Vagina (tissue), 2 donors: Measurements from ENCODE around the gene SLC23A2. TPM values are rescaled to one million over a fixed set of nuclear protein-coding genes. Genes with fewer than 3 reads are reported as not detected.

Experiments used
- DNase-seq, 2 donors: peaks; one replicate each; pipeline ENCODE4 v3.0.0-alpha.2; 2017; ENCODE audit errors: extremely low spot score in 2 of 2
- H3K27ac ChIP-seq: fragments of 200-600 bp; sonication (generic); one replicate; pipeline ENCODE4 v1.5.1; 2019
- H3K27me3 ChIP-seq: fragments of 200-600 bp; sonication (generic); one replicate; pipeline ENCODE4 v1.5.1; 2019
- H3K36me3 ChIP-seq, 2 donors: fragments of 200-600 bp; sonication (generic); one replicate each; pipeline ENCODE4 v1.5.1; 2017 to 2019
- H3K4me1 ChIP-seq: fragments of 200-600 bp; sonication (generic); one replicate; pipeline ENCODE4 v1.5.1; 2019
- H3K4me3 ChIP-seq, 2 donors: fragments of 200-600 bp; sonication (generic); 1 replicate in 1 of 2; 2 replicates in 1 of 2; pipeline ENCODE4 v1.5.1; 2016 to 2019
- H3K9me3 ChIP-seq: fragments of 200-600 bp; sonication (generic); one replicate; pipeline ENCODE4 v1.5.1; 2019
- CTCF ChIP-seq, 3 experiments: fragments of 450-650 bp in 2 of 3; fragments of 200-600 bp in 1 of 3; sonication (generic) in 1 of 3; IDR thresholded peaks; one replicate each; pipeline ENCODE4 v1.5.1; 2017 to 2019; ENCODE audit warnings: antibody characterized with exemption in 3 of 3, mild to moderate bottlenecking in 2 of 3, moderate library complexity in 2 of 3
- POLR2A ChIP-seq, 2 donors: fragments of 450-650 bp; IDR thresholded peaks; one replicate each; pipeline ENCODE4 v1.6.1; 2017; ENCODE audit warnings: antibody characterized with exemption in 2 of 2, mild to moderate bottlenecking in 2 of 2, moderate library complexity in 2 of 2
- POLR2AphosphoS5 ChIP-seq, 2 donors: sonication (generic); formaldehyde crosslinking; IDR thresholded peaks; one replicate each; pipeline ENCODE4 v1.9.0; 2017; ENCODE audit warnings: antibody characterized with exemption in 2 of 2, mild to moderate bottlenecking in 2 of 2, low read depth in 1 of 2; ENCODE audit not compliant: insufficient read depth in 1 of 2
- intact Hi-C: fragments of 100-400 bp; cut with DNase I; formaldehyde crosslinking; loops from one replicate; pipeline ENCODE4 v1.15.1; 2023
- total RNA-seq: library from RNA; depleted of rRNA; stranded (reverse); fragments of >200 nt; gene quantifications from one replicate; pipeline ENCODE4 v1.2.3, GENCODE V29; 2016

The SLC23A2 gene
- total RNA-seq, 1 donor from 2014 or later, result 14.7 TPM

GRCh38 chr20:4812216-4812615, 189.1 kb downstream of the SLC23A2 start:
- no peak for DNase-seq
- intact Hi-C loops, result no loop called here
- H3K36me3 ChIP-seq, result no peaks in the 10 kb centered on the region
- H3K27me3 ChIP-seq, result no peaks in the 10 kb centered on the region
- peak overlapping the region; percentile 69 for H3K27ac ChIP-seq
- no peak overlapping the region for H3K4me3 ChIP-seq
- peaks cover 48% of the 10 kb centered on the region for H3K4me1 ChIP-seq
- H3K9me3 ChIP-seq, result no peaks in the 10 kb centered on the region
- no peak for TF ChIP-seq CTCF (IDR thresholded peaks at IDR 0.05)
- no peak for TF ChIP-seq POLR2A (IDR thresholded peaks at IDR 0.05)
- no peak for TF ChIP-seq POLR2AphosphoS5 (IDR thresholded peaks at IDR 0.05; ENCODE audit: insufficient read depth in 1 of 2, low read depth in 1 of 2)

- no peak overlapping the region for H3K4me3 ChIP-seq
- DNase-seq, result peak in 1 of 2 donors; percentile 95
- H3K27me3 ChIP-seq, result no peaks in the 10 kb centered on the region
- intact Hi-C loops, result no loop called here
- no peaks in the 10 kb centered on the region for H3K9me3 ChIP-seq
- H3K36me3 ChIP-seq, result no peaks in the 10 kb centered on the region
- peaks cover 48% of the 10 kb centered on the region for H3K4me1 ChIP-seq
- TF ChIP-seq CTCF (IDR thresholded peaks at IDR 0.05), result no peak
- no peak for TF ChIP-seq POLR2A (IDR thresholded peaks at IDR 0.05)
- peak in 1 of 2 donors; percentile 60 for TF ChIP-seq POLR2AphosphoS5 (IDR thresholded peaks at IDR 0.05; ENCODE audit: insufficient read depth in 1 of 2, low read depth in 1 of 2)
- H3K27ac ChIP-seq, result peak overlapping the region; percentile 69
Measured at GRCh38 chr20:4811661-4812181, 189.6 kb downstream of the SLC23A2 start.

- TF ChIP-seq CTCF (IDR thresholded peaks at IDR 0.05) (no peak), POLR2AphosphoS5 (IDR thresholded peaks at IDR 0.05; ENCODE audit: insufficient read depth in 1 of 2, low read depth in 1 of 2) (no peak), POLR2A (IDR thresholded peaks at IDR 0.05) (no peak)
- Histone ChIP-seq H3K9me3 (no peaks in the 10 kb centered on the region), H3K36me3 (no peaks in the 10 kb centered on the region), H3K4me3 (no peak overlapping the region), H3K27ac (peak overlapping the region; percentile 27), H3K4me1 (peaks cover 48% of the 10 kb centered on the region), H3K27me3 (no peaks in the 10 kb centered on the region)
- DNase-seq, result no peak
- intact Hi-C loops, result no loop called here
Measured at GRCh38 chr20:4811257-4811656, 190.1 kb downstream of the SLC23A2 start.

GRCh38 chr20:4810426-4811019, 190.8 kb downstream of the SLC23A2 start:
- Histone ChIP-seq H3K9me3 (no peaks in the 10 kb centered on the region), H3K27ac (peak overlapping the region; percentile 27), H3K27me3 (no peaks in the 10 kb centered on the region), H3K4me3 (no peak overlapping the region), H3K36me3 (no peaks in the 10 kb centered on the region), H3K4me1 (peaks cover 48% of the 10 kb centered on the region)
- peak in 1 of 2 donors; percentile 74 for DNase-seq
- TF ChIP-seq CTCF (IDR thresholded peaks at IDR 0.05) (no peak), POLR2AphosphoS5 (IDR thresholded peaks at IDR 0.05; ENCODE audit: insufficient read depth in 1 of 2, low read depth in 1 of 2) (no peak), POLR2A (IDR thresholded peaks at IDR 0.05) (no peak)
- intact Hi-C loops, result no loop called here

- Histone ChIP-seq H3K4me1 (peaks cover 47% of the 10 kb centered on the region), H3K27ac (peak overlapping the region; percentile 3), H3K36me3 (no peaks in the 10 kb centered on the region), H3K9me3 (no peaks in the 10 kb centered on the region), H3K27me3 (no peaks in the 10 kb centered on the region), H3K4me3 (no peak overlapping the region)
- TF ChIP-seq CTCF (IDR thresholded peaks at IDR 0.05) (no peak), POLR2AphosphoS5 (IDR thresholded peaks at IDR 0.05; ENCODE audit: insufficient read depth in 1 of 2, low read depth in 1 of 2) (no peak), POLR2A (IDR thresholded peaks at IDR 0.05) (no peak)
- intact Hi-C loops, result no loop called here
- DNase-seq, result no peak
Measured at GRCh38 chr20:4809707-4810106, 191.6 kb downstream of the SLC23A2 start.
